SK-N-SH (cell line): Measurements from ENCODE around the gene LMBR1L. TPM values are rescaled to one million over a fixed set of nuclear protein-coding genes. Genes with fewer than 3 reads are reported as not detected.

Experiments used
- CTCF ChIA-PET: fragments of 300-600, 350-600 bp; formaldehyde crosslinking; extraction: SDS; loops from one replicate; lab custom pipeline; 2021; lab: Yijun Ruan, JAX
- POLR2A ChIA-PET: fragments of 350-600 bp; sonication (Branson Sonifier 250); formaldehyde crosslinking; extraction: SDS; loops from one replicate; lab custom pipeline; 2020; ENCODE audit warnings: antibody characterized with exemption, inconsistent platforms; lab: Yijun Ruan, JAX
- DNase-seq: peaks from one replicate; pipeline ENCODE4 v3.0.0; 2012
- H2AFZ ChIP-seq: fragments of 200-600 bp; sonication (generic); 2 replicates; pipeline ENCODE4 v1.8.1; 2016; ENCODE audit warnings: antibody characterized with exemption, mild to moderate bottlenecking, low read depth
- H3F3A ChIP-seq: fragments of 200-600 bp; sonication (generic); replicated peaks from 2 replicates; pipeline ENCODE3; 2016; ENCODE audit warnings: antibody characterized with exemption, mild to moderate bottlenecking; ENCODE audit not compliant: insufficient read depth
- H3K27ac ChIP-seq, 2 experiments: fragments of 200-500 bp in 1 of 2; fragments of 200-600 bp in 1 of 2; sonication (Bioruptor generic) in 1 of 2; sonication (generic), shearing (Covaris generic) in 1 of 2; 2 replicates each; pipeline versions ENCODE4 v1.5.1 to v1.6.1; 2014 to 2016; ENCODE audit warnings: low read depth in 2 of 2, inconsistent platforms in 1 of 2, low read length in 1 of 2, mild to moderate bottlenecking in 1 of 2, mixed read lengths in 1 of 2
- H3K27me3 ChIP-seq: fragments of 200-600 bp; sonication (generic), shearing (Covaris generic); 2 replicates; pipeline ENCODE4 v1.6.1; 2016; ENCODE audit warnings: mixed run types; ENCODE audit not compliant: insufficient read depth
- H3K36me3 ChIP-seq, 2 experiments: fragments of 200-500 bp in 1 of 2; fragments of 200-600 bp in 1 of 2; sonication (Bioruptor generic) in 1 of 2; sonication (generic) in 1 of 2; replicated peaks in 1 of 2; 2 replicates each; pipeline versions ENCODE3 to v1.5.1; 2014 to 2016; ENCODE audit warnings: low read length in 1 of 2, mild to moderate bottlenecking in 1 of 2; ENCODE audit not compliant: insufficient read depth in 2 of 2, control insufficient read depth in 1 of 2
- H3K4me1 ChIP-seq, 2 experiments: fragments of 200-500 bp in 1 of 2; fragments of 200-600 bp in 1 of 2; sonication (Bioruptor generic) in 1 of 2; sonication (generic), shearing (Covaris generic) in 1 of 2; 2 replicates each; pipeline versions ENCODE4 v1.5.1 to v1.6.1; 2014 to 2016; ENCODE audit warnings: low read depth in 1 of 2, low read length in 1 of 2, mixed run types in 1 of 2; ENCODE audit not compliant: insufficient read depth in 2 of 2, control insufficient read depth in 1 of 2
- H3K4me2 ChIP-seq: fragments of 200-600 bp; sonication (generic), shearing (Covaris generic); 2 replicates; pipeline ENCODE4 v1.6.1; 2017; ENCODE audit warnings: mixed run types
- H3K4me3 ChIP-seq, 2 experiments: fragments of 200-500 bp in 1 of 2; fragments of 200-600 bp in 1 of 2; sonication (Bioruptor generic) in 1 of 2; sonication (generic), shearing (Covaris generic) in 1 of 2; 2 replicates each; pipeline versions ENCODE4 v1.5.1 to v1.8.1; 2014 to 2016; ENCODE audit warnings: low read depth in 2 of 2, inconsistent platforms in 1 of 2, low read length in 1 of 2, mild to moderate bottlenecking in 1 of 2, mixed read lengths in 1 of 2, moderate library complexity in 1 of 2
- H3K79me2 ChIP-seq: fragments of 200-600 bp; sonication (generic); 2 replicates; pipeline ENCODE4 v1.8.1; 2017; ENCODE audit warnings: mild to moderate bottlenecking; ENCODE audit not compliant: insufficient read depth
- H3K9ac ChIP-seq: fragments of 200-600 bp; sonication (generic); 2 replicates; pipeline ENCODE4 v1.6.1; 2017; ENCODE audit warnings: mixed run types
- H3K9me2 ChIP-seq: fragments of 200-600 bp; sonication (generic); 2 replicates; pipeline ENCODE4 v1.6.1; 2017; ENCODE audit warnings: mixed run types
- H3K9me3 ChIP-seq: fragments of 200-600 bp; sonication (generic); 2 replicates; pipeline ENCODE4 v1.6.1; 2017; ENCODE audit warnings: mixed run types, mild to moderate bottlenecking, moderate library complexity
- H4K20me1 ChIP-seq: fragments of 200-600 bp; sonication (generic); 2 replicates; pipeline ENCODE4 v1.6.1; 2017; ENCODE audit warnings: mild to moderate bottlenecking, mixed run types; ENCODE audit not compliant: insufficient read depth
- EP300 ChIP-seq, 2 experiments: IDR thresholded peaks; 2 replicates each; pipeline versions ENCODE4 v1.4.0 to v1.6.1; 2012; ENCODE audit warnings: borderline replicate concordance in 1 of 2, low read depth in 1 of 2, low read length in 1 of 2
- EZH2phosphoT487 ChIP-seq: fragments of 200-600 bp; sonication (generic); IDR thresholded peaks from 2 replicates; pipeline ENCODE4 v1.6.1; 2017; ENCODE audit warnings: low read depth, mixed run types, mild to moderate bottlenecking, antibody characterized with exemption, moderate library complexity, borderline replicate concordance
- FOSL2 ChIP-seq: IDR thresholded peaks from 2 replicates; pipeline ENCODE4 v1.4.0; 2012; ENCODE audit warnings: low read depth, mild to moderate bottlenecking, moderate library complexity, borderline replicate concordance
- FOXM1 ChIP-seq: IDR thresholded peaks from 2 replicates; pipeline ENCODE4 v1.4.0; 2012; ENCODE audit warnings: low read depth, mild to moderate bottlenecking
- GABPA ChIP-seq: IDR thresholded peaks from 2 replicates; pipeline ENCODE4 v1.4.0; 2012; ENCODE audit warnings: low read depth, mild to moderate bottlenecking
- GATA2 ChIP-seq: sonication (generic); formaldehyde crosslinking; IDR thresholded peaks from 2 replicates; pipeline ENCODE4 v1.5.0; 2020; ENCODE audit warnings: mild to moderate bottlenecking, missing genetic modification reagents
- JUND ChIP-seq: IDR thresholded peaks from 2 replicates; pipeline ENCODE4 v1.4.0; 2012
- MEF2A ChIP-seq: IDR thresholded peaks from 2 replicates; pipeline ENCODE4 v1.4.0; 2012; ENCODE audit warnings: low read depth, borderline replicate concordance
- MXI1 ChIP-seq: IDR thresholded peaks from 2 replicates; pipeline ENCODE4 v1.6.1; 2012; ENCODE audit warnings: mild to moderate bottlenecking, low read depth, low read length, improper control_type of control experiment
- NRF1 ChIP-seq: IDR thresholded peaks from 2 replicates; pipeline ENCODE4 v1.6.1; 2012; ENCODE audit warnings: low read depth, mild to moderate bottlenecking, low read length
- POLR2AphosphoS5 ChIP-seq: IDR thresholded peaks from 2 replicates; pipeline ENCODE4 v1.6.1; 2012; ENCODE audit warnings: low read depth, low read length
- RAD21 ChIP-seq: IDR thresholded peaks from 2 replicates; pipeline ENCODE4 v1.6.1; 2012; ENCODE audit warnings: mild to moderate bottlenecking, low read length
- RCOR1 ChIP-seq: fragments of 150-350 bp; IDR thresholded peaks from 2 replicates; pipeline ENCODE4 v1.6.1; 2017; ENCODE audit warnings: antibody characterized with exemption, low read length
- RFX5 ChIP-seq: IDR thresholded peaks from 2 replicates; pipeline ENCODE4 v1.6.1; 2012; ENCODE audit warnings: mild to moderate bottlenecking, improper control_type of control experiment, low read length
- RXRA ChIP-seq: IDR thresholded peaks from 2 replicates; pipeline ENCODE4 v1.4.0; 2012; ENCODE audit warnings: low read depth, mild to moderate bottlenecking, borderline replicate concordance
- SMC3 ChIP-seq: IDR thresholded peaks from 2 replicates; pipeline ENCODE4 v1.6.1; 2012; ENCODE audit warnings: low read depth, low read length, improper control_type of control experiment
- TAF1 ChIP-seq: IDR thresholded peaks from 2 replicates; pipeline ENCODE4 v1.6.1; 2012; ENCODE audit warnings: low read depth, mild to moderate bottlenecking, low read length, moderate library complexity, borderline replicate concordance
- TCF12 ChIP-seq: IDR thresholded peaks from 2 replicates; pipeline ENCODE4 v1.4.0; 2012
- YY1 ChIP-seq: IDR thresholded peaks from 2 replicates; pipeline ENCODE4 v1.4.0; 2012; ENCODE audit warnings: low read depth, mild to moderate bottlenecking
- WGBS: methylation state at CpG from one replicate; pipeline ENCODE4 v1.1.6; 2017; ENCODE audit warnings: low lambda C conversion rate; 5-methylcytosine and 5-hydroxymethylcytosine counted together
- polyA plus RNA-seq, 3 experiments: library from polyadenylated mRNA; depleted of rRNA; stranded (reverse); fragments of >200 nt; gene quantifications; 2 replicates each; pipeline ENCODE4 v1.2.3, GENCODE V29; 2012
- TF ChIP-seq, protein P1 (sequence below): IDR thresholded peaks from 2 replicates; pipeline ENCODE4 v1.6.1; 2012; ENCODE audit warnings: mild to moderate bottlenecking, low read depth, low read length, moderate library complexity
- TF ChIP-seq, protein P2 (sequence below): IDR thresholded peaks from 2 replicates; pipeline ENCODE4; 2012
- TF ChIP-seq, protein P3 (sequence below): fragments of 150-350 bp; IDR thresholded peaks from 2 replicates; pipeline ENCODE4 v1.6.1; 2016; ENCODE audit warnings: mild to moderate bottlenecking, low read depth, low read length
- TF ChIP-seq, protein P4 (sequence below): fragments of 200-600 bp; sonication (generic); IDR thresholded peaks from 2 replicates; pipeline ENCODE4 v1.6.1; 2017; ENCODE audit warnings: antibody characterized with exemption, mild to moderate bottlenecking, moderate library complexity

Gene LMBR1L, protein sequence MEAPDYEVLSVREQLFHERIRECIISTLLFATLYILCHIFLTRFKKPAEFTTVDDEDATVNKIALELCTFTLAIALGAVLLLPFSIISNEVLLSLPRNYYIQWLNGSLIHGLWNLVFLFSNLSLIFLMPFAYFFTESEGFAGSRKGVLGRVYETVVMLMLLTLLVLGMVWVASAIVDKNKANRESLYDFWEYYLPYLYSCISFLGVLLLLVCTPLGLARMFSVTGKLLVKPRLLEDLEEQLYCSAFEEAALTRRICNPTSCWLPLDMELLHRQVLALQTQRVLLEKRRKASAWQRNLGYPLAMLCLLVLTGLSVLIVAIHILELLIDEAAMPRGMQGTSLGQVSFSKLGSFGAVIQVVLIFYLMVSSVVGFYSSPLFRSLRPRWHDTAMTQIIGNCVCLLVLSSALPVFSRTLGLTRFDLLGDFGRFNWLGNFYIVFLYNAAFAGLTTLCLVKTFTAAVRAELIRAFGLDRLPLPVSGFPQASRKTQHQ
- polyA plus RNA-seq (2012; rRNA removed): 43.0 and 61.4 TPM in 2 replicates
- polyA plus RNA-seq (2012; cell fraction: cytosol; rRNA removed): 21.9 and 25.6 TPM in 2 replicates
- 223 and 317 TPM in 2 replicates for polyA plus RNA-seq (2012; cell fraction: nucleus; rRNA removed)

DNA sequence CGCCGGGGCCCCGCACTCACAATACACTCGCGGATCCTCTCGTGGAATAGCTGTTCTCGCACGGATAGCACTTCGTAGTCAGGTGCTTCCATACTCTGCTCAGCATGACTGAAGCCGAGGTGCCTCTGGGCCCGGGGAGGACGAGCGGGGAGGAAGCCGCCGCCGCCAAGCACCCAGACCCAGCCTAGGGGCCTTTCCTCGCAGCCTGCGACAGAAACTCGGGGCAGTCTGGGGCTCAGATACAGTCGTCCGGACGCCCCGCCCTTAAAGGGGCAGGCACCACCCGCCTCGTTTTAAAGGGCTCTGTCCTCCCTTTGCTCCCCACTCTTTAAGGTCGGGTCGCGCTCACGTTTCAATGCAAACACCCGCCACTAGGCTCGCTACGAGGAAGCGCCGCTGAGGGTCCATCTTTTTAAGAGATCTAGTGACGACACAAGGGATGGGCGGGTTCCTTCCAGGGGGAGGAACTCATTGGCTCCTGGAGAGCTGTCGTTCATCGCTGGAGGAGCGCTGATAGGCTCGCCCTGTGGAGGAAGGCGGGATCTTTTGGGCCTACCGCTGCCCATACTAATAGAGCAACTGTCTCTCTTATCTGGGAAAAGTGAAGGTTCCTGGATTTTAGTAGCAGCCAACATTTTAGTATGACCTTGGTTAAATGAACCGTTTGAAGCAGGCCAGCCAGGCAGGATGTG, at the start of gene LMBR1L:
TSS of gene LMBR1L (minus strand) at position 384 of the 692 bp plus-strand sequence. CDS start at position 92, 292 bp downstream.
- H3K79me2 ChIP-seq: peaks cover 42% of the 10 kb centered on the region
- peaks cover 8 to 9% of the 10 kb centered on the region in 2 experiments for H3K36me3 ChIP-seq
- no peaks in the 10 kb centered on the region for H3F3A ChIP-seq
- CTCF ChIA-PET: interaction anchor here (0.6 to 25.0 kb wide), 12 partner anchors 10 to 248 kb away, joined by 3 to 315 read pairs (median 16); partner anchors contain the start of genes ARF3, DHH and TUBA1B
- H3K27me3 ChIP-seq: no peaks in the 10 kb centered on the region
- H3K4me3 ChIP-seq: peak within 1 kb of the TSS; percentile 82 to 100
- peak within 1 kb of the TSS; percentile 97 for H3K4me2 ChIP-seq
- no peaks in the 10 kb centered on the region for H3K9me2 ChIP-seq
- H3K4me1 ChIP-seq: peaks cover 0 to 12% of the 10 kb centered on the region in 2 experiments; a peak in 1 of 4 replicates
- H3K9ac ChIP-seq: peak within 1 kb of the TSS; percentile 97
- no peaks in the 10 kb centered on the region for H3K9me3 ChIP-seq
- H2AFZ ChIP-seq: peak within 1 kb of the TSS; percentile 88
- peaks cover 31% of the 10 kb centered on the region; the same call in 1 of the 2 replicates for H4K20me1 ChIP-seq
- DNase-seq: peak; percentile 97
- WGBS: 0% methylated on average over 11 of the region's 43 CpGs
- POLR2A ChIA-PET: interaction anchor here (0.6 to 4.3 kb wide), 10 partner anchors 9 to 213 kb away, joined by 3 to 28 read pairs (median 4); partner anchors contain the start of genes TROAP, TUBA1A and TUBA1B
- peak within 1 kb of the TSS; percentile 85 to 88 for H3K27ac ChIP-seq
- TF ChIP-seq, protein P1, sequence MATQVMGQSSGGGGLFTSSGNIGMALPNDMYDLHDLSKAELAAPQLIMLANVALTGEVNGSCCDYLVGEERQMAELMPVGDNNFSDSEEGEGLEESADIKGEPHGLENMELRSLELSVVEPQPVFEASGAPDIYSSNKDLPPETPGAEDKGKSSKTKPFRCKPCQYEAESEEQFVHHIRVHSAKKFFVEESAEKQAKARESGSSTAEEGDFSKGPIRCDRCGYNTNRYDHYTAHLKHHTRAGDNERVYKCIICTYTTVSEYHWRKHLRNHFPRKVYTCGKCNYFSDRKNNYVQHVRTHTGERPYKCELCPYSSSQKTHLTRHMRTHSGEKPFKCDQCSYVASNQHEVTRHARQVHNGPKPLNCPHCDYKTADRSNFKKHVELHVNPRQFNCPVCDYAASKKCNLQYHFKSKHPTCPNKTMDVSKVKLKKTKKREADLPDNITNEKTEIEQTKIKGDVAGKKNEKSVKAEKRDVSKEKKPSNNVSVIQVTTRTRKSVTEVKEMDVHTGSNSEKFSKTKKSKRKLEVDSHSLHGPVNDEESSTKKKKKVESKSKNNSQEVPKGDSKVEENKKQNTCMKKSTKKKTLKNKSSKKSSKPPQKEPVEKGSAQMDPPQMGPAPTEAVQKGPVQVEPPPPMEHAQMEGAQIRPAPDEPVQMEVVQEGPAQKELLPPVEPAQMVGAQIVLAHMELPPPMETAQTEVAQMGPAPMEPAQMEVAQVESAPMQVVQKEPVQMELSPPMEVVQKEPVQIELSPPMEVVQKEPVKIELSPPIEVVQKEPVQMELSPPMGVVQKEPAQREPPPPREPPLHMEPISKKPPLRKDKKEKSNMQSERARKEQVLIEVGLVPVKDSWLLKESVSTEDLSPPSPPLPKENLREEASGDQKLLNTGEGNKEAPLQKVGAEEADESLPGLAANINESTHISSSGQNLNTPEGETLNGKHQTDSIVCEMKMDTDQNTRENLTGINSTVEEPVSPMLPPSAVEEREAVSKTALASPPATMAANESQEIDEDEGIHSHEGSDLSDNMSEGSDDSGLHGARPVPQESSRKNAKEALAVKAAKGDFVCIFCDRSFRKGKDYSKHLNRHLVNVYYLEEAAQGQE: no peak
- peak; percentile 71 for TF ChIP-seq RFX5
- TF ChIP-seq FOSL2: no peak
- peak; percentile 12; the same call in 1 of the 2 replicates for TF ChIP-seq RAD21
- TF ChIP-seq, protein P2, sequence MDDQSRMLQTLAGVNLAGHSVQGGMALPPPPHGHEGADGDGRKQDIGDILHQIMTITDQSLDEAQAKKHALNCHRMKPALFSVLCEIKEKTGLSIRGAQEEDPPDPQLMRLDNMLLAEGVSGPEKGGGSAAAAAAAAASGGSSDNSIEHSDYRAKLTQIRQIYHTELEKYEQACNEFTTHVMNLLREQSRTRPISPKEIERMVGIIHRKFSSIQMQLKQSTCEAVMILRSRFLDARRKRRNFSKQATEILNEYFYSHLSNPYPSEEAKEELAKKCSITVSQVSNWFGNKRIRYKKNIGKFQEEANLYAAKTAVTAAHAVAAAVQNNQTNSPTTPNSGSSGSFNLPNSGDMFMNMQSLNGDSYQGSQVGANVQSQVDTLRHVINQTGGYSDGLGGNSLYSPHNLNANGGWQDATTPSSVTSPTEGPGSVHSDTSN: peak; percentile 99
- TF ChIP-seq, protein P3, sequence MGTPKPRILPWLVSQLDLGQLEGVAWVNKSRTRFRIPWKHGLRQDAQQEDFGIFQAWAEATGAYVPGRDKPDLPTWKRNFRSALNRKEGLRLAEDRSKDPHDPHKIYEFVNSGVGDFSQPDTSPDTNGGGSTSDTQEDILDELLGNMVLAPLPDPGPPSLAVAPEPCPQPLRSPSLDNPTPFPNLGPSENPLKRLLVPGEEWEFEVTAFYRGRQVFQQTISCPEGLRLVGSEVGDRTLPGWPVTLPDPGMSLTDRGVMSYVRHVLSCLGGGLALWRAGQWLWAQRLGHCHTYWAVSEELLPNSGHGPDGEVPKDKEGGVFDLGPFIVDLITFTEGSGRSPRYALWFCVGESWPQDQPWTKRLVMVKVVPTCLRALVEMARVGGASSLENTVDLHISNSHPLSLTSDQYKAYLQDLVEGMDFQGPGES: no peak; the same call in 1 of the 2 replicates
- TF ChIP-seq JUND: no peak
- TF ChIP-seq NRF1: no peak
- TF ChIP-seq RXRA: no peak
- TF ChIP-seq TAF1: no peak
- TF ChIP-seq EZH2phosphoT487: no peak
- TF ChIP-seq, protein P4, sequence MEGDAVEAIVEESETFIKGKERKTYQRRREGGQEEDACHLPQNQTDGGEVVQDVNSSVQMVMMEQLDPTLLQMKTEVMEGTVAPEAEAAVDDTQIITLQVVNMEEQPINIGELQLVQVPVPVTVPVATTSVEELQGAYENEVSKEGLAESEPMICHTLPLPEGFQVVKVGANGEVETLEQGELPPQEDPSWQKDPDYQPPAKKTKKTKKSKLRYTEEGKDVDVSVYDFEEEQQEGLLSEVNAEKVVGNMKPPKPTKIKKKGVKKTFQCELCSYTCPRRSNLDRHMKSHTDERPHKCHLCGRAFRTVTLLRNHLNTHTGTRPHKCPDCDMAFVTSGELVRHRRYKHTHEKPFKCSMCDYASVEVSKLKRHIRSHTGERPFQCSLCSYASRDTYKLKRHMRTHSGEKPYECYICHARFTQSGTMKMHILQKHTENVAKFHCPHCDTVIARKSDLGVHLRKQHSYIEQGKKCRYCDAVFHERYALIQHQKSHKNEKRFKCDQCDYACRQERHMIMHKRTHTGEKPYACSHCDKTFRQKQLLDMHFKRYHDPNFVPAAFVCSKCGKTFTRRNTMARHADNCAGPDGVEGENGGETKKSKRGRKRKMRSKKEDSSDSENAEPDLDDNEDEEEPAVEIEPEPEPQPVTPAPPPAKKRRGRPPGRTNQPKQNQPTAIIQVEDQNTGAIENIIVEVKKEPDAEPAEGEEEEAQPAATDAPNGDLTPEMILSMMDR: peak; percentile 46
- no peak for TF ChIP-seq MEF2A
- TF ChIP-seq YY1: no peak
- TF ChIP-seq MXI1: peak; percentile 86; the same call in 1 of the 2 replicates
- no peak for TF ChIP-seq TCF12
- TF ChIP-seq GABPA: no peak
- no peak for TF ChIP-seq SMC3
- peak; percentile 71; the same call in 1 of the 2 replicates for TF ChIP-seq GATA2 (CRISPR knock-in tag)
- TF ChIP-seq FOXM1: no peak
- TF ChIP-seq EP300 (IDR thresholded peaks at IDR 0.05; ENCODE audit: borderline replicate concordance in 1 of 2, low read depth in 1 of 2, low read length in 1 of 2): no peak
- peak; percentile 87; the same call in 1 of the 2 replicates for TF ChIP-seq POLR2AphosphoS5
- no peak; the same call in 1 of the 2 replicates for TF ChIP-seq RCOR1
